Measurements from ENCODE around the gene ATF7.
A peak's percentile ranks its signal among the peaks of the same experiment; 100 is the strongest.
"Not testable (repeated sequence)": the region's sequence is repeated elsewhere in the genome, so short reads cannot be mapped to it uniquely, and the experiment has no call there.

The ATF7 gene
- 7.4 to 12.3 reads per million in 2 experiments for total RNA-seq

- peak; percentile 97 for DNase-seq (ENCODE audit: low read depth)
Measured at GRCh38 chr12:53625946-53626701, at the start of gene ATF7. Gene ATF7, minus strand, starts transcription at chr12:53626382. Its CDS starts 25,382 bp downstream, at chr12:53601000.

GRCh38 chr12:53674977-53675700 is 49.0 kb upstream of the ATF7 start:
- DNase-seq (ENCODE audit: low read depth) = no peak

- DNase-seq (ENCODE audit: low read depth) = no peak
Measured at GRCh38 chr12:53670971-53671370, 44.8 kb upstream of the ATF7 start.

- no peak for DNase-seq (ENCODE audit: low read depth)
Measured at GRCh38 chr12:53670308-53670707, 44.1 kb upstream of the ATF7 start.

DNA sequence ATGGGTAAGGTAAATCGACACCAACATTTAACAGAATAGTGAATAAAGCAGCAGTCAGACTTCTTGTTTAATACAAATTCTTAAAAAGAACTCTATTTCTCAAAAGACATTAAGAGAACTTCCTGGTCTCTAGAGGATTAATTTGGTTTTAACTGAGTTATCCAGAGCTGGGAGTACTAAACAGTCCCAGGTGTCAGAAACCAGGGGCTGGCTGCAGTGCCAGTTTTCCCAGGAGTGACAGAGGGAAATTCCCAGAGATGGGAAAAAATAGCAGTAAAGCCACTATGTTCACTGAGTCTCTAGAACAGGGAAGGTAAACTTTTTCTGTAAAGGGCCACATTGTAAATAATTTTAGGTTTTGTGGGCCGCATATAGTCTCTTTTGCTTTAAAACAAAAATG is 40.9 kb upstream of the ATF7 start:
- no peak for DNase-seq (ENCODE audit: low read depth)

- DNase-seq (ENCODE audit: low read depth) = no peak
Measured at GRCh38 chr12:53664936-53665335, 38.8 kb upstream of the ATF7 start.

GRCh38 chr12:53664191-53664590 is 38.0 kb upstream of the ATF7 start:
- DNase-seq (ENCODE audit: low read depth) = no peak

GRCh38 chr12:53660041-53660440 is 33.9 kb upstream of the ATF7 start:
- DNase-seq (ENCODE audit: low read depth) = no peak

DNA sequence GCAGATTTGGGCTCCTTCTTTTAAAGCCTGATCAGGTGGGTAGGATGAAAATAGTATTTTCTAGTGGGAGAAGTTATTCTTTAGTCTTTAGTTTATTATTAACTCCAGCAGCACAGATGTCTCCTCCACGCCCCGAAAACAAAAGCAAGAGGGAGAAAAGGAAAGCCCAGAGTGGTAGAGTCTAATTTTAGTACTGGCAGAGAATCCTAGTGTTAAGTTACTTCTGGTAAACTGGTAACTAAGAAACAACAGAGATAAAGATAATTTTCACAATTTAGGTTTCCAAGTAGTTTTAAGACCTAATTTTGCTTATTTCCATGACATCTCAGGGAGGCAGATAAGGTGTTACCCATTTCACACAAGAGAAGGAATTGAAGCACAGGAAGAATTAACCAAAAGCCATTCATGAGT is 33.4 kb upstream of the ATF7 start:
- DNase-seq (ENCODE audit: low read depth) = no peak

GRCh38 chr12:53659011-53659551 is 32.9 kb upstream of the ATF7 start:
- DNase-seq (ENCODE audit: low read depth) = no peak

DNA sequence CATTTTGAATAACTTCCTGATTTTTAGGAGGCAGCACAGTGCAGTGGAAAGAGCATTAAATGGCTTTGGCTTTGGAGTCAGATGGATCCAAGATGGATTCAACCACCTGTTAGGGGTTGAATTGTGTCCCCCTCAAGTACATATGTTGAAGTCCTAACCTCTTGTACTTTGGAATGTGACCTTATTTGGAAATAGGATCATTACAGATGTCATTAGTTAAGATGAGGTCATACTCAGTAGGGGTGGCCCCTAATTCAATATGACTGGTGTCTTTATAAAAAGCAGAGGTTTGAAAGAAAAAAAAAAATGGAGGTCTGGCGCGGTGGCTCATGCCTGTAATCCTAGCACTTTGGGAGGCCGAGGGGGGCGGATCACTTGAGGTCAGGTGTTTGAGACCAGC is 30.9 kb upstream of the ATF7 start:
- DNase-seq (ENCODE audit: low read depth) = no peak

DNA sequence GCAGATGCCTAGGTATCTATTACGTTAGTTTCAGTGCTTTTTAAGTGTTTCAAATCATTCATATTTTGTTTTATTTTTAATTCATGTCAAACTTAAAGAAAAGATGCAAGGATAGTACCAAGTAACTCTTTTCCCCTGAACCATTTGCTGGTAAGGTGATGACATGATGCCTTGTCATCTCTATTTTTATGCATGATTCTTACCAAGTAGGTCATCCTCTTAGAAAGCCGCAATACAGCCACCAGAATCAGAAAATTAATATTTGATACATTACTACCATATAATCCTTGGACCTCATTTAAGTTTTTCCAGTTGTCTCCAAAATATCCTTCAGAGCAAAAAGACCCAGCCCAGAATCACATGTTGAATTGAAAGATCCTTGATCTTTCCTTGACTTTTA is 27.4 kb upstream of the ATF7 start:
- no peak for DNase-seq (ENCODE audit: low read depth)

- DNase-seq (ENCODE audit: low read depth) = no peak
Measured at GRCh38 chr12:53652366-53652765, 26.2 kb upstream of the ATF7 start.

DNA sequence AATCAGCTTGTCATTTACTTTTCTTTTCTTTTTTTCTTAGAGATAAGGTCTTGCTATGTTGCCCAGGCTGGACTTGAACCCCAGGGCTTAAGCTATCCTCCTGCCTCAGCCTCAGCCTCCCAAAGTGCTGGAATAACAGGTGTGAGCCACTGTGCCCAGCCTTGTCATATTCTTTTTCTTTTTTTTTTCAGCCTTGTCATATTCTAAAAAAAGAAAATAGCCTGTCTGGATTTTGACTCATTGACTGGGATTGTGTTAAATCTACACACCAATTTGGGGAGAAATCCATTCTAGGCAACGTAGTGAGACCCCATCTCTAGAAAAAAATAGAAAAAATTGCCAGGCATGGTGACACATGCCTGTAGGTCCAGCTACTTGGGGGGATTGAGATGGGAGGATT is 25.6 kb upstream of the ATF7 start:
- no peak for DNase-seq (ENCODE audit: low read depth)

DNA sequence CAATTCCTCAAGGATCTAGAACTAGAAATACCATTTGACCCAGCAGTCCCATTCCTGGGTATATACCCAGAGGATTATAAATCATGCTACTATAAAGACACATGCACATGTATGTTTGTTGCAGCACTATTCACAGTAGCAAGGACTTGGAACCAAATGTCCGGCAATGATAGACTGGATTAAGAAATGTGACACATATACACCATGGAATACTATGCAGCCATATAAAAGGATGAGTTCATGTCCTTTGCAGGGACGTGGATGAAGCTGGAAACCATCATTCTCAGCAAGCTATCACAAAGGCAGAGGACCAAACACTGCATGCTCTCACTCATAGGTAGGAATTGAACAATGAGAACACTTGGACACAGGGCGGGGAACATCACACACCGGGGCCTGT is 20.1 kb upstream of the ATF7 start:
- not testable (repeated sequence) for DNase-seq (ENCODE audit: low read depth)

- no peak for DNase-seq (ENCODE audit: low read depth)
Measured at GRCh38 chr12:53645165-53645564, 19.0 kb upstream of the ATF7 start.

DNA sequence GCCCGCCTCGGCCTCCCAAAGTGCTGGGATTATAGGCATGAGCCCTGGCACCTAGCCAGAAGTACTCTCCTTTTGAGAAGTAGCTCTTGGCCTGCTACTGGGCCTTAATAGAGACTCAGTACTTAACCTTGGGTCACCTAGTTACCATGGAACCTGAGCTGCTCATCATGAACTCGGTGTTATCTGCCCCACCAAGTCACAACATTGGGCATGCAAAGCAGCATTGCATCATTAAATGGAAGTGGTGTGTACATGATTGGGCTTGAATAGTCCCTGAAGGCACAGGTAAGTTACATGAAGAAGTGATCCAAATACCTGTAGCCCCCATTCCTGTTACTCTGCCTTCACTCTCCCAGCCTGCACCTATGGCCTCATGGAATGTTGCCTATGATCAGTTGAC is 18.0 kb upstream of the ATF7 start:
- no peak for DNase-seq (ENCODE audit: low read depth)

- no peak for DNase-seq (ENCODE audit: low read depth)
Measured at GRCh38 chr12:53643232-53643979, 17.2 kb upstream of the ATF7 start.

DNA sequence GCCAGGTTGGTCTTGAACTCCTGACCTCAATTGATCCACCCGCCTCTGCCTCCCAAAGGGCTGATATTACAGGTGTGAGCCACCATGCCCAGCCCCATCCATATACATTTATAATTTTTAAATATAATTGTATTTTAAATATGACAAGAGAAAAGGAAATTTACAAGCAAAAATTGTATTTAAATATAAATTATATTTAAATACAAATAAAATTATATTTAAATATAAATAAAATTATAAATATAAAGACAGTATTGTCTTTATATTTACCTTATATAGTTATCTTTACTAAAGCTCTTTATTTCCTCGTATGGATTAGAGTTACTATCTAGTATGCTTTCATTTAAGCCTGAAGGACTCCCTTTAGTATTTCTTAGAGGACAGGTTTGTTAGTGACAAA is 11.9 kb upstream of the ATF7 start:
- no peak for DNase-seq (ENCODE audit: low read depth)

GRCh38 chr12:53636641-53637040 is 10.5 kb upstream of the ATF7 start:
- DNase-seq (ENCODE audit: low read depth) = no peak

- DNase-seq (ENCODE audit: low read depth) = not testable (repeated sequence)
Measured at GRCh38 chr12:53635708-53636107, 9.5 kb upstream of the ATF7 start.

DNA sequence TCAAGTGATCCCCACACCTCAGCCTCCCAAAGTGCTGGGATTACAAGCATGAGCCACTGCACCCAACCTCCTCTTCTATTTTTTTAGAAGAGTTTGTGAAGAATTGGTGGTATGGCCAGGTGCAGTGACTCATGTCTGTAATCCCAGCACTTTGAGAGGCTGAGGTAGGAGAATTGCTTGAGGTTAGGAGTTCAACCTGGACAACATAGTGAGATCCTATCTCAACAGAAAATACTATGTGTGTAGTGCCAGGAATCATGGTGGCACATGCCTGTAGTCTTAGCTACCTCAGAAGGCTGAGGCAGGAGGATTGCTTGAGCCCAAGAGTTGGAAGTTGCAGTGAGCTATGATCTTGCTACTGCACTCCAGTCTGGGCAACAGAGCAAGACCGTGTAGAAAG is 5.5 kb upstream of the ATF7 start:
- DNase-seq (ENCODE audit: low read depth) = no peak

All from T follicular helper cell (primary cell).